Measurements from ENCODE around the gene CHST9. TPM values are rescaled to one million over a fixed set of nuclear protein-coding genes. Genes with fewer than 3 reads are reported as not detected.

The CHST9 gene
- total and polyA plus RNA-seq, 2 experiments from 2014 or later = 15.5 to 16.8 TPM

- peaks cover 2% of the 10 kb centered on the region for H3K27me3 Mint-ChIP-seq (ENCODE audit: insufficient read depth, low read depth, poor library complexity)
- no peaks in the 10 kb centered on the region for H3K79me2 ChIP-seq (replicated peaks; ENCODE audit: insufficient read depth)
- no peak overlapping the region for H2AFZ ChIP-seq
- no peaks in the 10 kb centered on the region for H4K20me1 ChIP-seq (replicated peaks; ENCODE audit: insufficient read depth)
- no peaks in the 10 kb centered on the region for H3K36me3 ChIP-seq (ENCODE audit: insufficient read depth)
- ATAC-seq (no peak), DNase-seq (ENCODE audit: low spot score) (no peak)
- no peak overlapping the region for H3K27ac Mint-ChIP-seq
- peaks cover 12% of the 10 kb centered on the region; the same call in 1 of the 2 replicates for H3K4me1 ChIP-seq (ENCODE audit: insufficient read depth)
- peaks cover 11% of the 10 kb centered on the region for H3K4me1 Mint-ChIP-seq
- H3K4me3 ChIP-seq = no peak overlapping the region
- H3K9me3 Mint-ChIP-seq = no peaks in the 10 kb centered on the region
- H3K9me2 ChIP-seq (ENCODE audit: insufficient read depth) = no peaks in the 10 kb centered on the region
- no peak for TF ChIP-seq NANOG (IDR thresholded peaks at IDR 0.05; ENCODE audit: borderline replicate concordance)
- TF ChIP-seq EZH2 (IDR thresholded peaks at IDR 0.05; ENCODE audit: low read depth, unreplicated experiment) = no peak
- TF ChIP-seq REST (IDR thresholded peaks at IDR 0.05; ENCODE audit: unreplicated experiment) = no peak
- TF ChIP-seq STAT1 (IDR thresholded peaks at IDR 0.05; ENCODE audit: unreplicated experiment) = no peak
- TF ChIP-seq ZNF331 (CRISPR knock-in tag; IDR thresholded peaks at IDR 0.05; ENCODE audit: low read depth) = no peak
- no peak for TF ChIP-seq ETS1 (IDR thresholded peaks at IDR 0.05)
- no peak for TF ChIP-seq CREB1 (CRISPR knock-in tag; IDR thresholded peaks at IDR 0.05; ENCODE audit: low read depth)
- H3K27ac ChIP-seq (ENCODE audit: low read depth) = no peak overlapping the region
- no peaks in the 10 kb centered on the region for H3K27me3 ChIP-seq (ENCODE audit: insufficient read depth)
- no peak overlapping the region for H3K4me2 ChIP-seq
- no peaks in the 10 kb centered on the region for H3F3A ChIP-seq (replicated peaks; ENCODE audit: low read depth)
- H3K36me3 Mint-ChIP-seq (ENCODE audit: low read depth) = no peaks in the 10 kb centered on the region
- H3K4me3 Mint-ChIP-seq = no peak overlapping the region
These were observed 43.2 kb downstream of the CHST9 start for GRCh38 chr18:27141876-27142275.

- Histone ChIP-seq H3K4me3 (no peak overlapping the region), H3K27ac (ENCODE audit: low read depth) (no peak overlapping the region), H3K4me2 (no peak overlapping the region), H4K20me1 (replicated peaks; ENCODE audit: insufficient read depth) (no peaks in the 10 kb centered on the region), H2AFZ (no peak overlapping the region), H3K36me3 (ENCODE audit: insufficient read depth) (no peaks in the 10 kb centered on the region), H3F3A (replicated peaks; ENCODE audit: low read depth) (no peaks in the 10 kb centered on the region), H3K27me3 (ENCODE audit: insufficient read depth) (no peaks in the 10 kb centered on the region), H3K79me2 (replicated peaks; ENCODE audit: insufficient read depth) (no peaks in the 10 kb centered on the region), H3K4me1 (ENCODE audit: insufficient read depth) (peaks cover 4% of the 10 kb centered on the region), H3K9me2 (ENCODE audit: insufficient read depth) (no peaks in the 10 kb centered on the region)
- DNase-seq (ENCODE audit: low spot score) = no peak
- no peaks in the 10 kb centered on the region for H3K36me3 Mint-ChIP-seq (ENCODE audit: low read depth)
- H3K4me3 Mint-ChIP-seq = no peak overlapping the region
- peaks cover 18% of the 10 kb centered on the region for H3K4me1 Mint-ChIP-seq
- ATAC-seq = no peak
- no peaks in the 10 kb centered on the region for H3K9me3 Mint-ChIP-seq
- H3K27me3 Mint-ChIP-seq (ENCODE audit: insufficient read depth, low read depth, poor library complexity) = peaks cover 2% of the 10 kb centered on the region
- H3K27ac Mint-ChIP-seq = no peak overlapping the region
- TF ChIP-seq NANOG (IDR thresholded peaks at IDR 0.05; ENCODE audit: borderline replicate concordance) (no peak), EZH2 (IDR thresholded peaks at IDR 0.05; ENCODE audit: low read depth, unreplicated experiment) (no peak), ETS1 (IDR thresholded peaks at IDR 0.05) (no peak), POLR2AphosphoS5 (IDR thresholded peaks at IDR 0.05; ENCODE audit: low read depth) (no peak), CREB1 (CRISPR knock-in tag; IDR thresholded peaks at IDR 0.05; ENCODE audit: low read depth) (no peak), STAT1 (IDR thresholded peaks at IDR 0.05; ENCODE audit: unreplicated experiment) (no peak), ZNF462 (CRISPR knock-in tag; IDR thresholded peaks at IDR 0.05) (no peak)
These were observed 47.0 kb downstream of the CHST9 start for GRCh38 chr18:27138079-27138478.
